ENCODE results near the gene B3GNT8.
"Not testable (repeated sequence)": the region's sequence is repeated elsewhere in the genome, so short reads cannot be mapped to it uniquely, and the experiment has no call there.

The B3GNT8 gene

DNA sequence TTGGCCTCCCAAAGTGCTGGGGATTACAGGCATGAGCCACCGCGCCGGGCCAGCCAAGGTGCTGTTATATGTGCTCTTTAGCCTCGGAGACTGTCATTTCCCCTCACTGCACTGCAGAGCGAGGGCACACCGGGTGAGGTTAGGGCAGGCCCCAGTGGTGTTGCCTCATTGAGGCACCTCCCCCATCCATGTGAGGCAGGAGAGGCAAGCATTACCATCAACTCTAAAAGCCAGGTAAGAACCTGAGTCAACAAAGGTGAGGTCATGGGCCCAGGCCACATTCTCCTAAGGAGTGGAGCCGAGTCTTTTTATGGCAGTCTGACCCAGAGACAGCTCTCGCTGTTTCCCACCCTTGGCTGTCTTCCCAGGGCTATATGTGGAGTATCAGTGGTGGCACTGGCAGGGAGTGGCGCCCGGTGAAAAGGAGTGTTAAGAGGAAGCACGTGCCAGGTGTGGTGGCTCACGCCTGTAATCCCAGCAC, 10.9 kb downstream of the B3GNT8 start:
- no peak for DNase-seq (ENCODE audit: low read depth in 2 of 2)

DNA sequence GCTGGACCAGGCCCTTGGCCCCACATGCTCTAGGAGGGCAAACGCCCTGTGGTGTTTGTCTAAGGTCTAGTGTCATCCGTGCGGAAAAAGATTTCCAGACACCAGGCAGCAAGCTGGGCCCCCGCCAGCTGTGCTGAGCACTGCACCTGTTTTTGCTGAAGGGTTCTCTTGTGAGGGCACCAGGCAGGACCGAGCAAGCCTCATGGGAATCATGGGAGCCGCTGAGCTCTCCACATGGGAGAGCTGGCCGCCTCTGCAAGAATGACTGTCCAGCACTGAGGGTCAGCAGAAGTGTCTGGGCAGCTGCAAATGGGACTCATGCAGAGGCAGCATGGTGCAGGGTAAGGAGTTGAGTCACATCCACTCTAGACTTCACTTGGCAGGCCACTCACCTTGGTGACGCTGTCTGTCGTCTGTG, 12.0 kb downstream of the B3GNT8 start:
- no peak for DNase-seq (ENCODE audit: low read depth in 2 of 2)

- DNase-seq (ENCODE audit: low read depth in 2 of 2) = no peak
Observed at GRCh38 chr19:41414461-41414860, 12.7 kb downstream of the B3GNT8 start.

GRCh38 chr19:41413947-41414346, 13.2 kb downstream of the B3GNT8 start:
- no peak for DNase-seq (ENCODE audit: low read depth in 2 of 2)

- no peak for DNase-seq (ENCODE audit: low read depth in 2 of 2)
Observed at GRCh38 chr19:41412953-41413352, 14.2 kb downstream of the B3GNT8 start.

- no peak for DNase-seq (ENCODE audit: low read depth in 2 of 2)
Observed at GRCh38 chr19:41411968-41412265, 15.3 kb downstream of the B3GNT8 start.

DNA sequence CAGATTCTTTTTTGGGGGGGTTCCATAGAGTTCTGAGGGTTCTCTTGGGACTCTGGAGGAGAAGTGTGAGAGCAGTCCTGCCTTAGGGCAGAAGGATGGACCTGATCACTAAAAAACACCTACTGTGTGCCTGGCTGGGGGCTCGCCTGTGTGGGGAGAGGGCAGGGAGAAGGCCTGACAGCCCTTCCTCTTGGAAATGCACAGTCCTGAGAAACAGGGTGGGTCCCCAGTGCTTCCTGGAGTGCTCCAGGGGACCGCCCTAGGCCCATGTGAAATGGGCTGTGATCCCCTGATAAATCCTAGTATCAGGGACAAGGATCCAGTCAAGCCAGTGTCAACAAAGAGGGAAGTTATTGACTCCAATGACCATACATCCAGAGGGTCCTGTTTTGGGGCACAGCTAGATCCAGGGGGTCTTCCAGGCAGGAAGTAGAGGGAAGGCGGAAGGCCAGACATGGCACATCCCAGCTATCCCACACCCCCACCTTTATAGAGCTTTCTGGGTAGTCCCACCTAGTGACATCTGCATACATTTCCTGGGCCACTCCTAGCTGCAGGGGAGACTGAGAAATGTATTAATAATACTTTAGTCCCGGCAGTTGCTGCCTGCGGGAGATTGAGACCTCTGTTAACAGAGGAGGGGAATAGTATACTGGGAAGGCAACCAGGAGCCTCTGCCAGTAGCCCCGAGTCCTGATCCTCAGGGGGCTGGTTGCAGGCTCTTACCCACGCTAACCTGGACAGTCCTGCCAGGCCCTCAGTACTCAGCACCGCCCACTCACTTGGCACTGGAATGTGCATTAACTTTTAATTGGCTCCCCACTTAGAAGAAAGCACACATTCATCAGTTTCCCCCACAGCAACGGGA, 15.8 kb downstream of the B3GNT8 start:
- DNase-seq (ENCODE audit: low read depth in 2 of 2) = no peak

DNA sequence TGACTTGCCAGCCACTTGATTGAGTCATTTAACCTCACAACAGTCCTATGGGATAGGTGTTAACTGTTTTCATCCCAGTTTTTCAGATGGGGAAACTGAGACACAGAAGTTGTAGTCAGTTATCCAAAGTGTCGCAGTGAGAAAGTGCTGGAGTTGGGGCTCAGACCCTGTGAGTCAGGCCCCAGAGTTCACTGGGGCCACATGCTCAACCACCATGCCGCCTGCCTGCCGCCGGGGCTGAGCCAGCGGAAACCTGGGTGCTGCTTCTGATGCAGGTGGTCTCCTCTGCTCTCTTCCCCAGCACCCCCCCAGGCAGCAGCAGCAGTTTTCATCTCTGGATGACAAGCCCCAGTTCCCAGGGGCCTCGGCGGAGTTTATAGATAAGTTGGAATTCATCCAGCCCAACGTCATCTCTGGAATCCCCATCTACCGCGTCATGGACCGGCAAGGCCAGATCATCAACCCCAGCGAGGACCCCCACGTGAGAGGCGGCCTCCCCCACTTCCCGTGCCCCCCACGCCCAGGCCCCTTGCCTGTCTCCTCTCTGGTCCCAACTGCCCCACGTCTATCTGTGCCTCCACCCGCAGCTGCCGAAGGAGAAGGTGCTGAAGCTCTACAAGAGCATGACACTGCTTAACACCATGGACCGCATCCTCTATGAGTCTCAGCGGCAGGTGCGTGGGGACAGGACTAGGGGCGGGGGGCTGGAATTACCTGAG, 16.7 kb downstream of the B3GNT8 start:
- DNase-seq (ENCODE audit: low read depth in 2 of 2) = no peak

DNA sequence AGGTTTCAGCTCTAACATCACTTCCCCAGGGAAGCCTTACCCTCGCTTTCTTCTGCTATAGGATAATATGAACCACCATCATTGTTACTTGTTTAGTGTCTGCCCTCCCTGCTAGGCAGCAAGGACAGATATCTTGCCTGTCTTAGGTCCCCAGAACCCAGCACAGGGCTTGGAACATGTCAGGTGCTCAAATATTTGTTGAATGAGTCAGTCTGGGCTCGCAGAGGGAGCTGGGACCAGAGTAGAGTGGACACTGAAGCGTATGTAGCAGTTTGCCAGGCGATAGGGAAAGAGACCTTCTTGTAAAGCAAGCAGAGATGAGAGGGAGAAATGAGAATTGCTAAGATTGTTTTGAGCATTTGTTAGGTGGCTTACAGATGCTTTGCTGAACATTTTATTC, 17.9 kb downstream of the B3GNT8 start:
- DNase-seq (ENCODE audit: low read depth in 2 of 2) = no peak

DNA sequence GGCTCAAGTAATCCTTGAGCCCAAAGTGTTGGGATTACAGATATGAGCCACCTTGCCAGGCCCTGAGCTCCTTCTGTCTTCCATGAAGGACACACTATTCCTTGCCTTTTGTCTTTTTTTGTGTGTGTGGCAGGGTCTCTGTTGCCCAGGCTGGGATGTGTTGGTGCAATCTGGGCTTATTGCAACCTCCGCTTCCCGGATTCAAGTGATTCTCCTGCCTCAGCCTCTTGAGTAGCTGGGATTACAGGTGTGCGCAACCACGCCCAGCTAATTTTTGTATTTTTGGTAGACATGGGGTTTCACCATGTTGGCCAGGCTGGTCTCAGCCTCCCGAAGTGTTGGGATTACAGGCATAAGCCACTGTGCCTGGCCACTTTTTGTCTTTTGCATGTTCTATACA, 18.3 kb downstream of the B3GNT8 start:
- DNase-seq (ENCODE audit: low read depth in 2 of 2) = not testable (repeated sequence)

DNA sequence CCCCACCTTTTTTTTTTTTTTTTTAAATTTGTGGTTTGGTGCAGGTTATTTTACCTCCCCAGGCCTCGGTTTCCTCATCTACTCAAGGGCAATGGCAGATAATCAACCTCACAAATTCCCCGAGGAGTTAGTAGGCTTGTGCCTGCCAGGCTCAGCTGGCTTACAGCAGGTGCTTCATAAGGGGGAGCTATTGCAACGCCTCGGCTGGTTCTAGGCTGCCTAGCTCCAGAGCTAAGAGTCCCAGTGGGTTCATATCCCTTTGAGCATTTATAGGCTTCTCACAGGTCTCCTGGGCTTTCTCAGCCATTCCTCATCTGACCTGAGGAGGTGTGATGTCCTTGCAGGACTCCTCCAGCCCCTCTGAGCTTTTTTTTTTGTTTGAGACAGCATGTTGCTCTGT, 18.9 kb downstream of the B3GNT8 start:
- DNase-seq (ENCODE audit: low read depth in 2 of 2) = no peak

DNA sequence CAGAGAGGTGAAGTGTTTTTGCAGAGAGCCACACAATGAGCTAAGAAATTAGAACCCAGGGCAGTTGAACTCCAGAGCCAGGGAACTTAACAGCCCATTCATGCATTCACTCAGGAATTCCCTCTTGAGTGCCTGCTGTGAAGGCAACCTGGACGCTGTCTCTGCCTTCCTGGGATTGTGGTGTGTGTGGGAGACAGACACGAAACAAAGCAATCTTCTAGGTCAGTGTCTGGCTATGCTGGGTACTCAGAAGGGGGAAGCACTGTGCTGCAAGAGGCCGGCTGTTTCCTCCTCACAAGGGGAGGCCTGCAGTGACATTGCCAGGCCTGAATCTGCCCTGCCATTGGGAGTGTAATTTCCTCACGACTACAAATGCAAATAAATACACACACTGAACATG, 19.9 kb downstream of the B3GNT8 start:
- no peak for DNase-seq (ENCODE audit: low read depth in 2 of 2)

DNA sequence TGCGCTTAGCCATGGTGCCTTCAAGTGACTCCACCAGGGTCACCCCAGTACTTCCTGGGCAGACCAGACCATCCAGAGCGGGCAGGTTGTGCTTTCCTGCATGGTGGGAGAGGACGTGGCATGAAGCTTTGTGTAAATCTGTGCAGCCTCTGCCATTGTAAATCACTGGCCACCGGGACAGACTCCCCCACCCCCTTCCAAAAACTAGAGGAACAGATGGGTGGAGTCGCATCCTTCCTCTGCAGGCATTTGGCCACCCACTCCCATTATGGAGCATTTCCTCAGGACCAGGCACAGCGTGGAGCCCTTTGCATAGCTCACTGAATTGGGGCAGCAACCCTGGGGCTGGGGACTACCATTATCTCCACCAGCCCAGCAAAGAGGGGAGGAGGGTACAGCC, 21.4 kb downstream of the B3GNT8 start:
- no peak for DNase-seq (ENCODE audit: low read depth in 2 of 2)

DNA sequence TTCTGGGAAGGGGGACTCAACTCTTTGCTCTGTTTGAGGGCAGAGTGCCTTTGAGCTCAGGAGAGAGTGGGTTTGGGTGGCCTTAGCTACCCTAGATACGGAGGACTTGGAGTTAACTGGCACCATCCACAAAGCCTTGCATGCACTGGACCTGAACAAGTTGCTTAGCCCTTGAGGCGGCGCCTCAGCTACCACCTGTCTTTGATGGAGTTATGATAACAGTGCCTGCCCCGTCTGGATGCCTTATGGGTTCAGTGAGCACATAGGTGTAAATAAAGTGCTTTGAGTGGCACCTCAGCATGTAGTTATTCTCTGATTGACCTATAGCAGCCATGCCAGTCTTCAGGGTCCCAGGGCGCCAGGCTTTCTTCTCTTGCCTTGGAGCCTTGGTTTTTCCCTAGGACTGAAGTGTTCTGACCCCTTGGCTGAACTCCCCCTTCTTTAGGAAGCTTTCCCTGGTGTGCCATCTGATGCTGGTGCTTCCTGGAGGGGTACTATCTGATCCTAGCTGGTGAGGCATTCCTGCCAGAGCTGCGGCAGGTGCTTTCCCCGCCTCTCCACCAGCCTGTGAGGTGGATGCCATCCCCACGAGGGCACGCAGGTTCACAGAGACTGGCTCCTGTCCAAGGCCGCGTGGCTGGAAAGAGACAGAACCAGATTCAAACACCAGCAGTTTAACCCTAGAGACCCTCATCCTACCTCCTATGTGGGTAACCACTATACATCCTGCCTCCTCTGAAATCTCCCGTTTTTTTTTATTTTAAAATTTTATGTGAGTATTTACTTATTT, 23.8 kb downstream of the B3GNT8 start:
- no peak for DNase-seq (ENCODE audit: low read depth in 2 of 2)

DNA sequence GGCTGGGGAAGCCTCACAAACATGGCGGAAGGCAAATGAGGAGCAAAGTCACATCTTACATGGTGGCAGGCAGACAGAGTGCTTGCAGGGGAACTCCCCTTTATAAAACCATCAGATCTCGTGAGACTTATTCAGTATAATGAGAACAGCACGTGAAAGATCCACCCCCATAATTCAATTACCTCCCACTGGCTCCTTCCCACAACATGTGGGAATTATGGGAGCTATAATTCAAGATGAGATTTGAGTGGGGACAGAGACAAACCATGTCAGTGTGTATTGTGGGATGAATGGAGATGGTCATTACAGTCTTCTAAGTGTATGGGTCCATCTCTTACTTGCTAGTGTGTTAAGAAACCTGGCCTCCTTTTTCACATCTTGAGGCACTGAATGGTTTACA, 25.2 kb downstream of the B3GNT8 start:
- no peak for DNase-seq (ENCODE audit: low read depth in 2 of 2)

- no peak for DNase-seq (ENCODE audit: low read depth in 2 of 2)
Observed at GRCh38 chr19:41401483-41401882, 25.7 kb downstream of the B3GNT8 start.

DNA sequence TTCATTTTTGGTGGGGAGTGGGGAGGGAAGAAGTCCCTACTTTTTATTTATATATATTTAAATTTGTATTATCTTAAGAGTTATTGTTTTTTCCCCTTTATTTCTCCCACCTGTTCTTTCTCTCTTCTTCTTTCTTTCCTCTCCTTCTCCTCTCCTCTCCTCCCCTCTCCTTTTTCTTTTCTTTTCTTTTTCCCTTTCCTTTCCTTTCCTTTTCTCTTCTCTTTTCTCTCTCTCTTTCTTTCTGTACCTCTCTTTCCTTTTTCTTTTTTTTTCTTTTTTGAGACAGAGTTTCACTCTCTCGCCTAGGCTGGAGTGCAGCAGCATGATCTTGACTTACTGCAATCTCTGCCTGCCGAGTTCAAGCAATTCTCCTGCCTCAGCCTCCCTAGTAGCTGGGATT, 27.6 kb downstream of the B3GNT8 start:
- DNase-seq (ENCODE audit: low read depth in 2 of 2) = no peak

GRCh38 chr19:41399091-41399490, 28.1 kb downstream of the B3GNT8 start:
- DNase-seq (ENCODE audit: low read depth in 2 of 2) = no peak

DNA sequence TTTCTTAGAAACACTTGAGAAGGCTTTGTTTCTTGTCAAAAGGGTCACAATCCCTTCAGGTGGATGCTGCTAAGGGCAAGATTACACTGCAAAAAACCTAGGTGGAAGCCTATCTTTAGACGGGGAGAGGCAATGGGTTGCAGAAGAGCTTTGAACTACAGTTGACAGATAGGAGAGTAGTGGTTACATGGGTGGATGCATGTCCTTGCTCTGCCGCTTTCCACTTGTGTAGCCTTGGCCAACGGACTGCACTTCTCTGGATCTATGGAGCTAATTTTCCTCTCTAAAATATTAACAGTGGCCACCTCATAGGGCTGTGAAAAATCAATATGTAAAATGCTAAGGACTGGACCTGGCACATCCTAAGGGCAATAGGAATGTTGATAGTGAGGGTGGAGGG, 28.6 kb downstream of the B3GNT8 start:
- DNase-seq (ENCODE audit: low read depth in 2 of 2) = no peak

GRCh38 chr19:41398050-41398418, 29.1 kb downstream of the B3GNT8 start:
- no peak for DNase-seq (ENCODE audit: low read depth in 2 of 2)

DNA sequence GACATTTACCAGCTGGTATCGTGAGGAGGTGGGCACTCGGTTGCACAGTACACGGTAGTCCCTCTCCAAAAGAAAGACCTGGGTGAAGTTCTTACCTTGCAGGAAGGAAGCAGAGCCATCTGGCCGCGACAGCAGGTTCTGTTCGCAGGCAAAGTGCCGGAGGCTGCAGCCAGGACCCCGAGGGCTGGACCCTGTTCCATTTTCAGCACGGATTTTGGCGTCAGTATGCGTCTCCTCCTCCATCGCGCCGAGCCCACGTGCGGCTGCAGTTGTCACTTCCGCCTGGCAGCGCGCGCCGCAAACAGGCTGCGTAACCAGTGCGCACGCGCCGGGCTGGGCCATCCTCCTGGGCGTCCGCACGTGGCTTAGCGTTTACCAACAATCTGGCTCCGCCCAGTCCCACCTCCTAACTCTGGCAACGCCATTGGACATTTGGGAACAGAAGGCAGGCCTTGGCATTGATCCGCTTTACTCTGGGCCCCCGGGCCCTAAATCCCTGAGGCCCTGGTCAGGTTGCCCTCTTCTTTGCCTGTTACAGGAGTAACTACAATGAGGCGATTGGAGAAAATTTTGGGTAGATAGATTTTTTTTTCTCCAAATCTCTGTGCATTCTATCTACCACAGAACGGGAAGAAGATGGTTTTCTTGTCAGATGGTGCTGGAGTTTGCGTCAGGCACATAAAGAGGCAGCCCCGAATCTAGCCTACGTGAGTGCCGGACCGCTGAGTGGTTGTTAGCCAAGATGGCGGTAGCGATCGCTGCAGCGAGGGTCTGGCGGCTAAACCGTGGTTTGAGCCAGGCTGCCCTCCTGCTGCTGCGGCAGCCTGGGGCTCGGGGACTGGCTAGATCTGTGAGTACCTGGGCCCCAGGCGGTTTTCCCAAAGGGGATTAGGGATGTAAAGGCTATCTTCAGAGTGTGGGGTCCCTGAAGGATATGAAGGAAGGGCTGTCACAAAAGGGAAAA, 29.8 kb downstream of the B3GNT8 start, which contains the start of the genes BCKDHA and EXOSC5:
Gene BCKDHA, plus strand, starts transcription at position 733 of the 964 bp plus-strand sequence. Its CDS starts 10 bp downstream, at position 743.
Gene EXOSC5, minus strand, starts transcription at position 274 of the 964 bp plus-strand sequence. Its CDS starts 31 bp downstream, at position 243.
- DNase-seq (ENCODE audit: low read depth in 2 of 2) = peak; percentile 99
